Measurements from ENCODE around the gene C1R. TPM values are rescaled to one million over a fixed set of nuclear protein-coding genes. Genes with fewer than 3 reads are reported as not detected.
A peak's percentile ranks its signal among the peaks of the same experiment; 100 is the strongest.

The C1R gene
- total and polyA plus RNA-seq, 10 donors: 91.8 to 421 (median 282) TPM

DNA sequence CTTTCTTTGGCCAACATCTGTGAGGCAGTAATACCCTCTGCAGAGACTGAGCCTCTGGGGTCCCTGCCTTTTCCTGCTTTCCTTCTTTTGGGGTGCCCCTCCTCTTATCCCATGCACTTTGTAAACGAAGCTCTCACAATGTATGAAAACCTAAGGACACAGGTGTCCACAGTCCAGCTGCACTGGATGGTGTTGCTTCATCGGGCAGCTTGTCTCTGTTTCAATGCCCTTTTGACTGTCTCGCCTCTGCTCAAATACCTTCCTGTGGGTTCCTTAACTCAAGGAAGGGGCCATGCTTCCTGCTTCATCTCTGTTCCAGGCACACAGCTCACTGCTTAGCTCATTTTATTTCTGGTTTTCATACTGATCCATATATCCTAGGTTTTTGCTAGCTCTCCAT is 10.3 kb upstream of the C1R start:
- WGBS, 5 donors: 46 to 63% (median 52%) methylated on average over 3 of the region's 3 CpGs
- TF ChIP-seq POLR2A (IDR thresholded peaks at IDR 0.05) (no peak), POLR2AphosphoS5 (IDR thresholded peaks at IDR 0.05) (no peak)
- Histone ChIP-seq H3K9me3 (peaks cover 0 to 15% (median 11%) of the 10 kb centered on the region in 8 donors), H3K27me3 (replicated peaks in 1 of 7) (no peaks in the 10 kb centered on the region), H3K4me3 (no peak overlapping the region), H3K4me1 (peaks cover 0 to 69% (median 16%) of the 10 kb centered on the region in 6 donors), H3K36me3 (peaks cover 0 to 80% (median 28%) of the 10 kb centered on the region in 6 donors), H3K27ac (peak overlapping the region in 1 of 8 donors; percentile 4)
- no peak for DNase-seq
- intact Hi-C loops (cut with DNase I; ENCODE audit: low total_unique reads): no loop called here

DNA sequence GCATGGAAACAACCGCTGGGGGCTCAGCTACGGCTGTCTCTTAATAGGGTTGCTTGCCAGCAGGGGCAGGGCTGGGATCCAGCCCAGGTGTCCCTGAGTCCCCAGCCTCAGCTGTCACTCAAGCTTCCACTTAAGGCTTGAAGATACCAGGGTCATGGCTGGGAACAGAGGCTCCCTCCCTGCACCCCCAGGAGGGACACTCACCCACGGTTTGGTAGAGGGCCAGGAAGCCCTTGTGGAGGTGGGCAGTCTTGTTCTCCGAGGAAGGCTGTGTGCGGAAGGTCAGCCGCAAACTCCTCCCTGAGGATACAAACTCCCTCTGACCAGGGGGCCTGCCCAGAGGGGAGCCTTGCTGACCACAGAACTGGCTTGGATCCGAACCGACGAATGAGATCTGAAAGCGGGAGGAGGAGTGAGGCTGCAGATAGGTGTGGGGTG is 9.5 kb upstream of the C1R start:
- DNase-seq: no peak
- WGBS, 5 donors: 86 to 93% (median 89%) methylated on average over 10 of the region's 10 CpGs
- intact Hi-C loops (cut with DNase I; ENCODE audit: low total_unique reads): no loop called here
- Histone ChIP-seq H3K27me3 (replicated peaks in 1 of 7) (no peaks in the 10 kb centered on the region), H3K4me3 (no peak overlapping the region), H3K27ac (peak overlapping the region in 3 of 8 donors; percentile 7 to 40 (median 25)), H3K9me3 (peaks cover 0 to 15% (median 11%) of the 10 kb centered on the region in 8 donors), H3K4me1 (peaks cover 0 to 60% (median 7%) of the 10 kb centered on the region in 6 donors), H3K36me3 (peaks cover 0 to 88% (median 28%) of the 10 kb centered on the region in 6 donors)
- TF ChIP-seq, protein P1, sequence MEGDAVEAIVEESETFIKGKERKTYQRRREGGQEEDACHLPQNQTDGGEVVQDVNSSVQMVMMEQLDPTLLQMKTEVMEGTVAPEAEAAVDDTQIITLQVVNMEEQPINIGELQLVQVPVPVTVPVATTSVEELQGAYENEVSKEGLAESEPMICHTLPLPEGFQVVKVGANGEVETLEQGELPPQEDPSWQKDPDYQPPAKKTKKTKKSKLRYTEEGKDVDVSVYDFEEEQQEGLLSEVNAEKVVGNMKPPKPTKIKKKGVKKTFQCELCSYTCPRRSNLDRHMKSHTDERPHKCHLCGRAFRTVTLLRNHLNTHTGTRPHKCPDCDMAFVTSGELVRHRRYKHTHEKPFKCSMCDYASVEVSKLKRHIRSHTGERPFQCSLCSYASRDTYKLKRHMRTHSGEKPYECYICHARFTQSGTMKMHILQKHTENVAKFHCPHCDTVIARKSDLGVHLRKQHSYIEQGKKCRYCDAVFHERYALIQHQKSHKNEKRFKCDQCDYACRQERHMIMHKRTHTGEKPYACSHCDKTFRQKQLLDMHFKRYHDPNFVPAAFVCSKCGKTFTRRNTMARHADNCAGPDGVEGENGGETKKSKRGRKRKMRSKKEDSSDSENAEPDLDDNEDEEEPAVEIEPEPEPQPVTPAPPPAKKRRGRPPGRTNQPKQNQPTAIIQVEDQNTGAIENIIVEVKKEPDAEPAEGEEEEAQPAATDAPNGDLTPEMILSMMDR (IDR thresholded peaks at IDR 0.05 in 8 of 11, conservative IDR thresholded peaks at IDR 0.05 in 3 of 11): no peak
- TF ChIP-seq POLR2AphosphoS5 (IDR thresholded peaks at IDR 0.05) (peak in 1 of 3 donors; percentile 20), POLR2A (IDR thresholded peaks at IDR 0.05) (no peak)

DNA sequence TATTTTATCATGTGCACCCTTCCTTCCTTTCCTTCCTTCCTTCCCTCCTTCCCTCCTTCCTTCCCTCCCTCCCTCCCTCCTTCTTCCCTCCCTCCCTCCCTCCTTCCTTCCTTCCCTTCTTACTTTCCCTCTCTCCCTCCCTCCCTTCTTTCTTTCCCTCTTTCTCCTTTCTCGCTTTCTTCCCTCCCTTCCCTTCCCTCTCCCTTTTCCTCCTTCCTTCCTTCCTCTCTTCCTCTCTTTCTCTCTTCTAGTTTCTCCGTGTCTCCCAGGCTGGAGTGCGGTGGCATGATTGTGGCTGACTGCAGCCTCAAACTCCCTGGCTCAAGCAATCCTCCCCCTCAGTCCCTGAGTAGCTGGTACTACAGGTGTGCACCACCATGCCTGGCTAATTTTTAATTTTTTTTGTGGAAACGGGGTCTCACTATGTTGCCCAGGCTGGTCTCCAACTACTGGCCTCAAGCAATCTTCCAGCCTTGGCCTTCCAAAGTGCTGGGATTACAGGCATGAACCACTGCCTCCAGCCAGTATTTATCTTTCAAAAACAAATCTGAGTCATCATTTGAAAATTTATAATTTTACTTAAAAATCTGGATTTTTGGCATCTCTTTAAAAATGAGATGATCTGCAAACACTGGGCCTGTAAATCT is 8.9 kb upstream of the C1R start:
- Histone ChIP-seq H3K4me3 (no peak overlapping the region), H3K9me3 (peaks cover 0 to 9% (median 7%) of the 10 kb centered on the region in 8 donors), H3K27me3 (replicated peaks in 1 of 7) (no peaks in the 10 kb centered on the region), H3K4me1 (peaks cover 0 to 56% (median 6%) of the 10 kb centered on the region in 6 donors), H3K36me3 (peaks cover 0 to 94% (median 28%) of the 10 kb centered on the region in 6 donors), H3K27ac (peak overlapping the region in 3 of 8 donors; percentile 7 to 40 (median 38))
- DNase-seq: no peak
- TF ChIP-seq, protein P1 (IDR thresholded peaks at IDR 0.05 in 8 of 11, conservative IDR thresholded peaks at IDR 0.05 in 3 of 11): no peak
- TF ChIP-seq POLR2AphosphoS5 (IDR thresholded peaks at IDR 0.05): no peak
- no peak for TF ChIP-seq POLR2A (IDR thresholded peaks at IDR 0.05)
- intact Hi-C loops (cut with DNase I; ENCODE audit: low total_unique reads): no loop called here
- 86 to 97% (median 94%) methylated on average over 4 of the region's 4 CpGs for whole genome bisulfite sequencing, 5 donors

DNA sequence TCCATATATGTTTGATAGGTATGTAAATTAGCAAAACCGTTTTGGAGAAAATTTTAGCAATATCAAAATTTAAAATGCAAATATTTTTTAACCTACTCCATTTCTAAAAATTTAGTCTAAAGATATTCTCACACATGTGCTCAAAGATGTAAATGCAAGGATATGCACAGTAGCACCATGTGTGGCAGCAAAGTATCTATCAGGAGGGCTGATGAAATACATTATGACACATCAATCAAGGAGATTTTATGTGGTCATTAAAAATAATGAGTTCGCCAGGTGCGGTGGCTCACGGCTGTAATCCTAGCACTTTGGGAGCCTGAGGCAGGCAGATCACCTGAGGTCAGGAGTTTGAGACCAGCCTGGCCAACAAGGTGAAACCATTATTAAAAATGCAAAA is 8.0 kb upstream of the C1R start:
- no peak for DNase-seq
- WGBS, 5 donors: 78 to 94% (median 86%) methylated on average over 4 of the region's 4 CpGs
- Histone ChIP-seq H3K4me1 (peaks cover 0 to 56% (median 7%) of the 10 kb centered on the region in 6 donors), H3K27me3 (replicated peaks in 1 of 7) (no peaks in the 10 kb centered on the region), H3K4me3 (no peak overlapping the region), H3K9me3 (peaks cover 0 to under 1% (median 0%) of the 10 kb centered on the region in 8 donors), H3K36me3 (peaks cover 0 to 93% (median 26%) of the 10 kb centered on the region in 6 donors), H3K27ac (no peak overlapping the region)
- TF ChIP-seq POLR2AphosphoS5 (IDR thresholded peaks at IDR 0.05) (no peak), POLR2A (IDR thresholded peaks at IDR 0.05) (no peak)
- intact Hi-C loops (cut with DNase I; ENCODE audit: low total_unique reads): no loop called here

DNA sequence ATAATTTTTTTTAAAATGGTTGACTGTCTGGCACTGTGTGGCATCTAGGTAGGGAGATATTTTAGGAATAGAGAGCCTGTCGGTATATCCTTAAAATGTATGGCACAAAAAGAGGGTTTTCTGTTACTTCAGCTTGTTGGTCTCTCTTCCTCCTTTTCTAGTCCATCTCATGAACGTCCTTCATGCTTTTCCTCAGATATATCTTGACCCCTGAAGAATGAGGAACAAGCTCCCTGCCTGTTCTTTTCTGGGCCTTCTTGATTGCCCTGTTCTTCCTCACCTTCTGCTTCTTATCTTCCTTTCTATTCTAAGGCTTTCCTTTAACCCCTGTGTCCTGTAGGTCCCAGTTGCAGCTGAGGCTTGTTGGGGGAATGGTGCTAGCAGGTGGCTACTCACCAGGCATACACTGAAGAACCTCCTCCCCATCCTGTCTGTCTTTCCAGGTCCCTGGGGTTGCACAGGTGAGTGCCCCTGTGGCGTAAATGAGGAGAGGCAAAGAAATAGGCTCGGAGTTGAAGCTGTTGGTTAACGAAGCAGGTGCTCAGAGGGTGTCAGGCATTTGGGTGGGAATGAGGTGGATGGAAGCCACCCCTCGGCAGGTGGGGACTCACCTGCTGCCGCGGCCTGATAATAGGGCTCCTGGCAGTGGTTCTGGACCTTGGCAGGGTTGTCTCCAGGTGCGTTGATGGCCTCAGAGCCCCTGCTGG is 7.2 kb upstream of the C1R start:
- no peak overlapping the region for H3K4me3 ChIP-seq
- peaks cover 0 to 85% (median 24%) of the 10 kb centered on the region in 6 donors for H3K36me3 ChIP-seq
- intact Hi-C loops (cut with DNase I; ENCODE audit: low total_unique reads): loop anchor here (10.0 kb wide), 1 partner anchor 85 kb away; the partner anchor contains the start of gene LPCAT3
- H3K27ac ChIP-seq: no peak overlapping the region
- no peaks in the 10 kb centered on the region for H3K27me3 ChIP-seq (replicated peaks in 1 of 7)
- no peak for TF ChIP-seq POLR2A (IDR thresholded peaks at IDR 0.05)
- no peak for TF ChIP-seq POLR2AphosphoS5 (IDR thresholded peaks at IDR 0.05)
- TF ChIP-seq, protein P1 (IDR thresholded peaks at IDR 0.05 in 8 of 11, conservative IDR thresholded peaks at IDR 0.05 in 3 of 11): no peak
- peaks cover 0 to 51% (median 7%) of the 10 kb centered on the region in 6 donors for H3K4me1 ChIP-seq
- WGBS, 5 donors: 76 to 88% (median 84%) methylated on average over 9 of the region's 9 CpGs
- no peak for DNase-seq
- no peaks in the 10 kb centered on the region for H3K9me3 ChIP-seq
